GM12865 (cell line): ENCODE results near the gene IFNAR1.
"Not testable (repeated sequence)": the region's sequence is repeated elsewhere in the genome, so short reads cannot be mapped to it uniquely, and the experiment has no call there.

Experiments
- DNase-seq: peaks from one replicate; pipeline ENCODE4 v3.0.0; 2010; ENCODE audit warnings: low read depth
- H3K4me3 ChIP-seq: 2 replicates; pipeline ENCODE4 v1.5.1; 2011; ENCODE audit warnings: mild to moderate bottlenecking, low read depth, low read length, control low read depth
- CTCF ChIP-seq: IDR thresholded peaks from 2 replicates; pipeline ENCODE4 v1.5.1; 2011; ENCODE audit warnings: low read length, control low read depth, low read depth, inconsistent platforms; ENCODE audit not compliant: insufficient read depth; ENCODE audit errors: missing control alignments

IFNAR1 gene

GRCh38 chr21:33359446-33359845 lies 34.7 kb downstream of the IFNAR1 start:
- no peak for TF ChIP-seq CTCF
- H3K4me3 ChIP-seq: no peak overlapping the region
- no peak for DNase-seq

- no peak for DNase-seq
- H3K4me3 ChIP-seq: no peak overlapping the region
- TF ChIP-seq CTCF: no peak
Observed at GRCh38 chr21:33360281-33360680, 35.5 kb downstream of the IFNAR1 start.

GRCh38 chr21:33360881-33361602 lies 36.3 kb downstream of the IFNAR1 start:
- peak; percentile 91 for DNase-seq
- H3K4me3 ChIP-seq: peak overlapping the region; percentile 56
- peak; percentile 97 for TF ChIP-seq CTCF

GRCh38 chr21:33362044-33362555 lies 37.3 kb downstream of the IFNAR1 start:
- peak; percentile 90 for DNase-seq
- peak overlapping the region; percentile 56 for H3K4me3 ChIP-seq
- TF ChIP-seq CTCF: no peak

GRCh38 chr21:33363911-33364609 lies 39.3 kb downstream of the IFNAR1 start:
- H3K4me3 ChIP-seq, DNase-seq: not testable (repeated sequence)

- TF ChIP-seq CTCF: no peak
Observed at GRCh38 chr21:33364830-33365229, 40.1 kb downstream of the IFNAR1 start.

GRCh38 chr21:33367309-33367973 lies 42.7 kb downstream of the IFNAR1 start:
- TF ChIP-seq CTCF: no peak
- H3K4me3 ChIP-seq: no peak overlapping the region
- DNase-seq: peak; percentile 40

More at GRCh38 chr21:33364830-33365229, 40.1 kb downstream of the IFNAR1 start:
- no peak overlapping the region for H3K4me3 ChIP-seq
- DNase-seq: no peak
